GM18499 (cell line): ENCODE data around the gene ECE2.
"Not testable (repeated sequence)": the region's sequence is repeated elsewhere in the genome, so short reads cannot be mapped to it uniquely, and the experiment has no call there.

ENCODE experiments used
- ATAC-seq: cut with Tn5 transposase; IDR thresholded peaks from one replicate; pipeline ENCODE4 v1.9.1; 2021; ENCODE audit warnings: moderate number of reproducible peaks; ENCODE audit not compliant: insufficient read depth, unreplicated experiment

The ECE2 gene

DNA sequence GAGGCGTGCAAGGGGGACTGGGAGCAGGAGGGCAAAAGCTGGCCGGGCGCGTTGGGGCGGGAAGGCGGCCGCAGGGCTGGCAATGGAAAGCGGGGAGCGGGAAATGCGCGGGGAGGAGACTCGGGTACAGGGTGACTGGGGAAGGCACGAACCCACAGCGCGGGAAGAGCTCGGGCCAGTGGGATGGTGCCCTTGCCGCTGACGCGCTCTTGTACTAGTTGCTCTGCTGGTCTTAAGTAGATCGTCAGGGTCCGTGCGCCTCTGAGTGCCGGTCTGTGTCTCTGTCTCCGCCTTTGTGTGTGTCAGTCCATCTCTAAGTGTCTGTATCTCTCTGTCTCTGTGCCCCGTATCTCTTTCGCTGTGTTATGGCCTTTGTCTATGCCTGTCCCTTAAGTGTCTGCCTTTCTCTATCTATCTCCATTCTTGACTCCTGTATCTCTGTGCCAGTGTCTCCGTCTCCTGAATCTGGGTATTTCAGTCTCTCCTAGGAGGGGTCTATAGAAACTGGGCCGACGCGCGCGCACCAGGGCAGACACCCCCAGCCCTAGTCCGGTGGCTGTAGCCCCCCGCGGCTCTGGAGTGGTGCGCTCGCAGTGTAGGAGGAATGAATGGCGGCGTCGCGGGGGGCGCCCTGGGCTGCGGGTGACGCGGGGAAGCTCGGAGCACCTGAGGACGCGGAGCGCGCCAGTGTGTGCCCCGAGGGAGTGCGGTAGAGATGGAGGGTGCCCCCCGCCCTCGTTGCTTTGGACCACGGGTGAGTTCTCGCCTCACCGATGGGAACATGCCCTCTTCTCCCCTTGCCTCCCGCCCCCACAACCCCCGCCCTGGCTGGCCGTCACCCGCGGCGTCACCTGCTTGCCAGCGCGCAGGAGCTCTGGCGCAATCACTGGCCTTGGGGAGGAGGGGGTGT lies 13.7 kb upstream of the ECE2 start:
- no peak for ATAC-seq

DNA sequence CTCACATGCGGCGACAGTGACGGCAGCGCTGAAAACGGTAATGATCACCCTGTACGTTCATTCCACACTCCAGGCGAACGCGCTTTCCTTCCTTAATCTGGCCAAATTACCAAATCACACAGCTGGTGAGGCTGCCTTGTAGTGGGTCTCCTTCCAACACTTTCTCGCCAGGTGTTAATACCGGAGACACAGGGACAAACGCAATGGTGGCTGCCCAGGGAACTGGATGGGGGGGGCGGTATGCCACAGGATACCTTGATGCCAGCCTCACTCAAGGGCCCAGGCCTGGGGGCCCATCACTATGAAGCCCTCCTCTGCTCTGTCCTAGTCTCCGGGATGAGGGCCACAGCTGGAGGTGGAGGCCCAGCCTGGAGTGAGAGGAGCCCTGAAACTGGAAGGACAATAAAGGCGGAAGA lies 13.1 kb upstream of the ECE2 start:
- ATAC-seq, result no peak

DNA sequence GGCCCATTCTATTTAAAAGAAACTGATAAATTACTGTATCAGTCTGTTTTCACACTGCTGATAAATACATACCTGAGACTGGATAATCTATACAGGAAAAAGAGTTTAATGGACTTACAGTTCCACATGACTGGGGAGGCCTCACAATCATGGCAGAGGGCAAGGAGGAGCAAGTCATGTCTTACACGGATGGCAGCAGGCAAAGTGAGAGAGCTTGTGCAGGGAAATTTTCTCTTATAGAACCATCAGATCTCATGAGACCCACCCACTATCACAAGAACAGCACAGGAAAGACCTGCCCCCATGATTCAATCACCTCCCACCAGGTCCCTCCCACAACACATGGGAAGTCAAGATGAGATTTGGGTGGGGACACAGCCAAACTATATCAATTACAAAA lies 8.6 kb upstream of the ECE2 start:
- ATAC-seq, result not testable (repeated sequence)

DNA sequence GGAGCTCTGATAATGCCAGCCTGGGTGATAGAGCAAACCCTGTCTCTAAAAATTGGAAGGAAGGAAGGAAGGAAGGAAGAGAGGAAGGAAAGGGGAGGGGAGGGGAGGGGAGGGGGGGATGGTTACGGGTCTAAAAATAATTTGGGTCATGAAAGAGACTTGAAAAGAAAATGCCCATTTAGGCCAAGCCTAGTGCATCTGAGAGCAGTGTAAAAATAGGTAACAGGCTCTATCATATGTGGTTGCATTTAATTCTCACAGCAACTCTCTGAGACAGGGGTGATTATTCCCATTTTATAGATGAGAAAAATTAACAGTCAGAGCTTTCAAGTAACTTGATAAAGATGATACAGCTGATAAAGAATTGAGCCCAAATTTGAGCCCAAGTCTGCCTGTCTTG lies 3.6 kb upstream of the ECE2 start:
- ATAC-seq, result no peak

DNA sequence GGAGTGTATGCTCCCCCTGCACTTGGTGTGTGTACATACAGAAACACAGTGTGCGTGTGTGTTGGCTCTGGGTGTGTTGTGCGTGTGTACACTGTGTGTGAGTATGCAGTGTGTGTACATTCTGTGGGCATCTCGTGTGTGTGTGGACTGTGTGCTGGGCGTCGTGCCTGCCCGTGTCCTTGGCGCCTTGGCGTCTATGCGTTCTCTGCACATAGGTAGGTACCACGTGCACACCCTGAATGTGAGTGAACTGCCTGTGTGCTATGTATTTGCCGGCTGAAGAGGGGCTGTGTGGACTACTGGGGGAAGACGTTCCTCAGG lies 481 bp upstream of the ECE2 start:
- ATAC-seq, result no peak

DNA sequence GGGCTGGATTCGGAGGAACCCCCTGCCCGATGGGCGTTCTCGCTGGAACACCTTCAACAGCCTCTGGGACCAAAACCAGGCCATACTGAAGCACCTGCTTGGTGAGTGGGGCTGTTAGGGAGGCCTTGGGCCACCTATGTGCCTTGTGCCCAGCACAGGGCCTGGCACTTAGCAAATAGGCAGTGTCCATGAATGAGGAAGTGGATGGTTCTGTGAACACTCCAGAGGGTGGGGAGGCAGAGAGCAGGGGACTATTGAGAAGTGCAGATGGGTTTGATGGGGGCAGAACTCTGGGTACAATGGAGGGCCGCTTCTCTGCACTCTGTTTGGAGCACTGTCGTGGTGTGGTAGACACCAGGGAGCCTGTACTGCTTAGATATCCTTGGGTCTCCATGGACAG lies 1.5 kb downstream of the ECE2 start:
- no peak for ATAC-seq

DNA sequence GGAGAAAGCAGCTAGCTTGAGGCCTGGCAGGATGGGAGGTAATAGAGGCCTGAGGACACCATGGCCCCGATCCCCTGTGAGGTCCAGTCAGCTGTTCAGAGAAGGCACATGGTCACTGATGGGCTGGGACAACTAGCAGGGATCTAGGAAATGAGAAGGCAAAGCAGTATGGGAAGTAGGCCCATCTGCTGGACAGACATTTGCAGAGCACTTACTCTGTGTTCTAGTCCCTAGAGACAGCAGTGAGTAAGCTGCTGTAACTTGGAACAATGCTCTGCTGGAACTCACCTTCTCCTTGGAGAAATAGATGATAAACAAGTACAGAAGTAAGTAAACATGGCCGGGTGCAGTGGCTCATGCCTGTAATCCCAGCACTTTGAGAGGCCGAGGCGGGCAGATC lies 7.1 kb downstream of the ECE2 start:
- no peak for ATAC-seq

DNA sequence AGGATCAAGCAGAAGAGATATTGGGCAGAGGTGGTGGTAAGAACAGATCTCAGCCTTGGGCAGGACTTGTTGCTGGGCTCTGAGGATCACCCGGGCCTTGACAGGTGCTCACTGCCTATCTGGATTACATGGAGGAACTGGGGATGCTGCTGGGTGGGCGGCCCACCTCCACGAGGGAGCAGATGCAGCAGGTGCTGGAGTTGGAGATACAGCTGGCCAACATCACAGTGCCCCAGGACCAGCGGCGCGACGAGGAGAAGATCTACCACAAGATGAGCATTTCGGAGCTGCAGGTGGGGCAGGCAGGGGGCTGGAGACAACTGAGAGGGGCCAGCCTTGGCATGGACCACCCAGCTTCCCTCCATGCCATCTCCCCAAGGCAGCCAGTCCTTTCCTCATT lies 7.9 kb downstream of the ECE2 start:
- no peak for ATAC-seq

DNA sequence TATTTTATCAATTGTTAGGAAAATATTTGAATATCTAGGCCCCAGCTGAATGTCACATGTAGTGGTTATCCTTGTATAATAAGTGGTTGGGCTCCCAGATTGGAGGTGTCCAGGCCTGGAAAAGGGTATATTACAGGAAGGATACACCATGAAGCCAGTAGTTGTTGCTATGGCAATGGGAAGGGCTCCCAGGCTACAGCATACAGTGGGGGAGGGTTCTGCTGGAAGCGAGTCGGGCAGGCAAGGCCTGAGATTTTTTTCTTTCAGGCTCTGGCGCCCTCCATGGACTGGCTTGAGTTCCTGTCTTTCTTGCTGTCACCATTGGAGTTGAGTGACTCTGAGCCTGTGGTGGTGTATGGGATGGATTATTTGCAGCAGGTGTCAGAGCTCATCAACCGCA lies 8.9 kb downstream of the ECE2 start:
- ATAC-seq, result no peak

DNA sequence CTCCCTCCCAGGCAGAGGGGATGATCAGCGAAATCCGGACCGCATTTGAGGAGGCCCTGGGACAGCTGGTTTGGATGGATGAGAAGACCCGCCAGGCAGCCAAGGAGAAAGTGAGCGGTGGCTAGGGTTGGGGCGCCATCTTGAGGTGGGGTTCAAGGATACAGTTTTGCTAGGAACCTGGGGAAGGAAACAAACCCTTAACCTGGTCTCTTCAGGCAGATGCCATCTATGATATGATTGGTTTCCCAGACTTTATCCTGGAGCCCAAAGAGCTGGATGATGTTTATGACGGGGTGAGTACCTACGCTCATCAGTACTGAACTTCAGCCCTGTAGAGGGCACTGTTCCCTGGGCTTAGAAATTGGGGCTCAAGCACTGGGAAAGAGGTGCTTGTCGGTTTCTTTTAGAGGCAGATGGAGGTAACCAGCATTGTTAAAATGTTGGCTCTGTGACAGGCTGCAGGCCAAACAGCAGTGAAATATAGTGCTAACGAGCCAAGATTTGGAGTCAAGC lies 13.7 kb downstream of the ECE2 start:
- no peak for ATAC-seq

DNA sequence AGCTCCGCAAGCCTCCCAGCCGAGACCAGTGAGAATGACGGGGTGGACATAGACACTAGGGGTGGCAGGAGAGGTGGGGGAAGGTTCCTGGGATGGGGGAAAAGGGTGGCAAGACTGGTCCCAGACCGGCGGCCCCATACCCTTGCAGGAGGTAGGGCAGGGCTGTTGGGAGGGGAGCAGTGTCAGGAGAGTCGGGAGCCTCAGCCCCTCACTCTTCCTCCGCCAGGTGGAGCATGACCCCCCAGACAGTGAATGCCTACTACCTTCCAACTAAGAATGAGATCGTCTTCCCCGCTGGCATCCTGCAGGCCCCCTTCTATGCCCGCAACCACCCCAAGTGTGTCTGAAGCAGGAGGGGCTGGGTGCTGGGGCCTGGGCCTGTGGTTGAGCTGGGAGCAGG lies 14.5 kb downstream of the ECE2 start:
- ATAC-seq, result no peak

DNA sequence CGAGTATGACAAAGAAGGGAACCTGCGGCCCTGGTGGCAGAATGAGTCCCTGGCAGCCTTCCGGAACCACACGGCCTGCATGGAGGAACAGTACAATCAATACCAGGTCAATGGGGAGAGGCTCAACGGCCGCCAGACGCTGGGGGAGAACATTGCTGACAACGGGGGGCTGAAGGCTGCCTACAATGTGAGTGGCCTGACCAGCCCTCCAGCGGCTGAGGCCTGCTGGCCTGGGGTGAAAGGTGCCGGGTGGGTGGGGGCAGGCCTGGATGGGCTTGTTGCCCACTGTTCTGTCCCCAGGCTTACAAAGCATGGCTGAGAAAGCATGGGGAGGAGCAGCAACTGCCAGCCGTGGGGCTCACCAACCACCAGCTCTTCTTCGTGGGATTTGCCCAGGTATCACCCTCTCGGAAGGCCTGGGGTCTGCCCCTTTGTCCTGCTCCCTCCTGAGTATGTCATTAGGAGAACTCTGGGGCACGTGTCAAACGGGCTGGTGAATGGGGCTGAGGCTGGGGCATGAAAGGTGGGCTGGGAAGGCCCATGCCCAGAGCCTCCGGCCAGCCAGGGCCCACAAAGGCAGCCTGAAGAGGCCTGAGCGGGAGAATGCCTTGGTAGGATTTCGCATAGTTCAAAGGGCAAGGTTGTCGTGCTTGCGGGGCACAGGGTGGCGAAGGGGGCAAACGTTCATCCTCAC lies 15.4 kb downstream of the ECE2 start:
- ATAC-seq, result no peak

DNA sequence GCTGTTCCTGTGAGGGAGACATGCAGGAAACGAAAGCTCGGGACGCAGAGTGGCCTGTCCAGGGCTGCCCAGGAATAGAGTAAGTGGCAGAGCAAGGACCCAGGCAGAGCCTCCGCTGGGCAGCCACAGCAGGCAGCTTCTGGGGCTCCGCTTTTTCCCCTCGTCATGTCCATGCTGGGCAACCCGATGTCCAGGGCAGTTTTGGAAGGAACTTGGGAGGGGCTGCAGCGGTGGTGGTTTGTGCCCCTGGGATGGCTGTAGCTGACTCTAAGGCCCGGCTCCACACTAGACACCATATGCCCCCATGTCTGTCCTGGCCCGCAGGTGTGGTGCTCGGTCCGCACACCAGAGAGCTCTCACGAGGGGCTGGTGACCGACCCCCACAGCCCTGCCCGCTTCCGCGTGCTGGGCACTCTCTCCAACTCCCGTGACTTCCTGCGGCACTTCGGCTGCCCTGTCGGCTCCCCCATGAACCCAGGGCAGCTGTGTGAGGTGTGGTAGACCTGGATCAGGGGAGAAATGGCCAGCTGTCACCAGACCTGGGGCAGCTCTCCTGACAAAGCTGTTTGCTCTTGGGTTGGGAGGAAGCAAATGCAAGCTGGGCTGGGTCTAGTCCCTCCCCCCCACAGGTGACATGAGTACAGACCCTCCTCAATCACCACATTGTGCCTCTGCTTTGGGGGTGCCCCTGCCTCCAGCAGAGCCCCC lies 16.1 kb downstream of the ECE2 start:
- no peak for ATAC-seq

DNA sequence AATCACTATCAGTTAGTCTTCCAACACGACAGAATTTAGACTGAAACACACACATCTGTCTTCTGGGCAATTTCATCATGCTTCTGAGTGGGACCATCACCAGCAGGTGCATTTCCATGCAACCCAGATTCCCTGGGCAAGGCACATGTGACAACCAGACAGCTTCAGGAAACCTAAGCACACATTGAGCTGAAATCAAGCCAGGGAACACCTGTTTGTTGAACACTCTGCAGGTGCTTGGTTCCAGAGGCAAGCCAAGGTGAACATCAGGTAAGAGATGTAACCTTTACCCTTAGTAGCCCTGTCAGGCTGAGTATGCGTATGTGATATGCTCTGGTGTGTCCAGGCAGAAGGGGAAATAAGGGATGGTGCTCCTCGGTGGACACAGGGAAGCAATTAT lies 19.9 kb downstream of the ECE2 start:
- no peak for ATAC-seq

DNA sequence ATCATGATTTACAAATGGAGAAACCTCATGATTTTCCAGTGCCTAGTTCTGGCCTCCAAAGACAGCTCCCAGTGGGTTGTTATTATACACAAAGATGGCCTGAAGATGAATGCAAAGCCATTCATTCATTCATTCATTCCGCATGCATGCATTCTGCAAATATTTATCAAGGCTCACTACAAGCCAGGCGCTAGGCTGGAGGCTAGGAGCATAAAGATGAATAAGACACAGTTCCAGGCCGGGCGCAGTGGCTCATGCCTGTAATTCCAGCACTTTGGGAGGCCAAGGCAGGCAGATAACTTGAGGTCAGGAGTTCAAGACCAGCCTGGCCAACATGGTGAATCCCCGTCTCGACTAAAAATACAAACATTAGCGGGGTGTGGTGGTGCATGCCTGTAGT lies 20.8 kb downstream of the ECE2 start:
- no peak for ATAC-seq

DNA sequence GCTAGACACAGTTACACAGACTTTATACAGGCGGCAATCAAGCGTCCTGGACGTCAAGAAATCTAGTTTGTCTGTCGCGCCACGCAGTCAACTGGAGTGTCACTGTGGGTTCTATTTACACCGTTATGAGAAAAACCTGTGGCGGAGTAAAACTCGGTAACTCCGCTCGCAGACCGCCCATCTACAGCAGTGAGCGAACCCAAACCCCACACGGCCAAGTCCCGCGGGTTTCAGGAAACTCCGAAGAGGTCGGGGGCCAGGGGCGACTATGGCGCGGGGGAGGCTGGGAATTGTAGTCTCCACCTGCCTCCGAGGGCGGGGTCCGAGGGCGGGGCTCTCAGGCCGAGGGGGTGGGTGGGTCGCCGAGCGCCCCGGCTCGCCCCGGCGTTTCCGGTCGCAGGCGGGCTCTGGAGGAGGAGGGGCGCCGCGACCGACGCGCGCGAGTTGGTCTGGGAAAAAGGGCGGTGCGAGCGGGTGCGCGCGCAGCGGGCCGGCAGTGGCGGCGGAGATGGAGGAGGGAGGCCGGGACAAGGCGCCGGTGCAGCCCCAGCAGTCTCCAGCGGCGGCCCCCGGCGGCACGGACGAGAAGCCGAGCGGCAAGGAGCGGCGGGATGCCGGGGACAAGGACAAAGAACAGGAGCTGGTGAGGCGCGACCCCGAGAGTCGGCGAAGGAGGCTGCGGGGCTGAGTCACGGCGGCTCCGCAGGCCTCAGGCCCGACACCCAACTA lies 23.1 kb downstream of the ECE2 start, which contains the start of gene PSMD2:
Gene PSMD2, plus strand, starts transcription at position 483 of the 729 bp plus-strand sequence. Its CDS starts 26 bp downstream, at position 509.
- ATAC-seq, result peak; percentile 65

DNA sequence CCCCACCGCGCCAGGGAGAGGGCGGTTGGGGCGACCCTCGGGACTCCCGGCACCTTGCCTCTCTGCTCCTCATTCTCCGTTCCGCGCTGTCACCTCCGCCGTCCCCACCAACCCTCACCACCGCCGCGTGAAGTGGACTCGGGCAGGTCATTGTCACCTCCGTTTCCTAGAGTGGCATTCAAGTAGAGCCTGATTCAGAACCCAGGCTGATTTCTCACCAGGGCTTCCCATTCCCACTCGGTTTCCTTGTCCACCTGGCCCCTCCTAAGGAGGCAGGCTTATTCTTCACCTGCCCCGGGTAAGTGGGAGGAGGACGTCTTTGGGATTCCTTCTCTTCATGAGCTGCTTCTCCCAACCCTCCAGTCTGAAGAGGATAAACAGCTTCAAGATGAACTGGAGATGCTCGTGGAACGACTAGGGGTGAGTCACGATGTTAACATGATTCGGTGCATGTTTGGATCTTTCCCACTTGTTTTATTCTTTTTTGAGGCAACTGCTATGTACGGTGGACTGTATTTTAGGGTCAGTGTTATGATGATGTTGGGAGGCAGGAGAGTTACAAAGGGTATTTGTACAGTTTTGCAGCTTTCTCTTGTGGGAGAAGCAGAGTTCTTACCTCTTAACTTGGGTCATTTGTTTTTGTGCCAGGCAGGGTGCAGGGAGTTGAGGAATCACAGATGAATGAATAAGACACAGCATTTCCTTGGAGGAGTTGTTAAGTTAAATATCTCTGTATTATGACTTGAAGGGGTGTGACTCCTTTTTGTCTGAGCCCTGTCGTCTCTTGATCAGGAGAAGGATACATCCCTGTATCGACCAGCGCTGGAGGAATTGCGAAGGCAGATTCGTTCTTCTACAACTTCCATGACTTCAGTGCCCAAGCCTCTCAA lies 23.9 kb downstream of the ECE2 start:
- ATAC-seq, result no peak

DNA sequence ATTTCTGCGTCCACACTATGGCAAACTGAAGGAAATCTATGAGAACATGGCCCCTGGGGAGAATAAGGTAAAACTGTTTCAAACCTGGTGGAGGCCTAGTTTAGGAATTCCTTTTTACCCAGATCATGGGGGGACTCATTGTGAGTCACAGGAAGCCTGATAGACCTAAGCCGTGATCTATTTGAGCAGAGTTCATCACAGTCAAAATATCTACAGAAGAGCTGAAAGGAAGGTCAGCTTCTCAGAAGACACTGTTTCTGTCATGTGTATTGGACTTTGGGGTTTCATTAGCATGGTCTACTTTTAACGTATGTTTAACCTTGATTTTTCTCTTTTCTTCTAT lies 24.5 kb downstream of the ECE2 start:
- no peak for ATAC-seq

DNA sequence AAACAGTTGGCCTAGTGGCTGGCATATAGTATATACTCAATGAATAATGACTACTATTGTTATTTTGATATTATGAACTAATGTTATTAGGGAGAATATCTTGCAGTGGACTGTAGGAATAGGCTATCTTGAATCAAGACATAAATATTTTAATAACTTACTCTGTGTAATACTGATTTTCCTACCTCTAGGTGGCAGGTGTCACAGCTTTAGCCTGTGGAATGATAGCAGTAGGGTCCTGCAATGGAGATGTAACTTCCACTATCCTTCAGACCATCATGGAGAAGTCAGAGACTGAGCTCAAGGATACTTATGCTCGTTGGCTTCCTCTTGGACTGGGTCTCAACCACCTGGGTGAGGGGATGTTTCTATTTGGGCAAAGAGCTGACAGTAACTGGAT lies 29.8 kb downstream of the ECE2 start:
- ATAC-seq, result no peak
